A673 (cell line): ENCODE data around the gene CCDC134.

Experiments
- CTCF ChIP-seq: fragments of 300-800, 200-600 bp; sonication (generic); conservative IDR thresholded peaks from 2 replicates; pipeline ENCODE4 v1.5.1; 2017; ENCODE audit warnings: low read depth, mild to moderate bottlenecking, antibody characterized with exemption, low read length, moderate library complexity, mixed read lengths
- EZH2 ChIP-seq: fragments of 200-600 bp; sonication (generic); IDR thresholded peaks from 2 replicates; pipeline ENCODE4 v1.6.1; 2017; ENCODE audit warnings: borderline replicate concordance, low read depth, mild to moderate bottlenecking, mixed read lengths, antibody characterized with exemption, low read length; ENCODE audit not compliant: poor library complexity, severe bottlenecking

GRCh38 chr22:41812805-41813545, 12.5 kb downstream of the CCDC134 start:
- TF ChIP-seq CTCF = no peak
- TF ChIP-seq EZH2 = no peak
